GM18858 (cell line): ENCODE results near the gene NT5C1A.

Experiments used
- ATAC-seq: cut with Tn5 transposase; IDR thresholded peaks from one replicate; pipeline ENCODE4 v1.9.1; 2021; ENCODE audit not compliant: unreplicated experiment

NT5C1A gene

DNA sequence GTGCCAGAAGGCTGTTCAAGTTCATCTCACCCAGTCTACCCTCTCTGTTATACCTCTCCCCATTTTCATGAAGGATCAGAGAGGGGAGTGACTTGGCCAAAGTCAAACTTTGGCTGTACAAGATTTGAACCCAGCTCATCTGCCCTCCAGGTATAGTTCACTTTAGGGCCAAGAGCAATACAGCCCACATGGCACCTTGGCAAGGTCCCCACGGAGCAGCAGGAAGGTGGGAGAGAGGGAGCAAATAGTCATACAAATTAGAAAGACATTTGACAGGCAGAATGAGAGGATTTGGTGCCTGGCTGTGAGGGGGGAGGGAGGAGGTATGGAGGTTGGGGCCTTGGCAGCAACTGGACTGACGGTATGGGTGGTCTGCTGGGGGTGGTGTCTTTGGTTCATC lies 18.3 kb upstream of the NT5C1A start:
- no peak for ATAC-seq

DNA sequence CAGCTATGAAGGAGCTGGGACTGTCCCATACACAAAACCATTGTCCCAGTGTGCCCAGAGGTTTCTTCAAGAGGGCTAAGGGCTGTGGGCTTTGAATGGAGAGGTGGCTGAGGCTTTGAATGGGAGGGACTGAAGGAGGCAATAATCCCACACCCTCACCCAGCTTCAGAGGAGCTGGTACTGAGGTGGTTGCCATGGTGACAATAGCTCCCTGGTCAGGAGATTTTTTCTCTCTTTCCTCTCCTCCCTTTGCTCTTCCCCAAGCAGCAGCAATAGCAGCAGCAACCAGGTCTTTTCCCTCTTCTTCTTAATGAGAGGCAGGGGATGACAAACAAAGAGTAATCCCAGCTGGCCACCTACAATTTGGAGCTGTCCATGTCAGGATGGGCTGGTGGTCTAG lies 17.7 kb upstream of the NT5C1A start:
- no peak for ATAC-seq

DNA sequence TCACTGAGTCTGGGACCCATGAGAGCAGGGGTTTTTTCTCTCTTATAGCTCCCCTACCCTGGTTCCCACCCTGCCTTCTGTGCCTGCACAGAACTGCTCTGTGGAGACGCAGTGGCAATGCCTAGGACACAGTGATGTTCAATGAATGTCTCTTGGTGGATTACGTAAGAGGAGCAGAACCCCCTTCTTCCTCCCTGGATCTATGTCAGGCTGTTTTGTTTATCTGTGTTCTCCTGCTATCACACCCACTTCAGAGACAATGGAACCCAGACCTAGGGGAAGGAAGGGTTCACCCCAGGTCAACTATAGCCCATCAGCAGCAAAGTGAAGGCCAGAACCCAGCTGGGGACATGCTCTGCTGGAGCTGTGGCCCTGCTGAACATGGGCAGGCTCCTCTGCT lies 17.3 kb upstream of the NT5C1A start:
- no peak for ATAC-seq

DNA sequence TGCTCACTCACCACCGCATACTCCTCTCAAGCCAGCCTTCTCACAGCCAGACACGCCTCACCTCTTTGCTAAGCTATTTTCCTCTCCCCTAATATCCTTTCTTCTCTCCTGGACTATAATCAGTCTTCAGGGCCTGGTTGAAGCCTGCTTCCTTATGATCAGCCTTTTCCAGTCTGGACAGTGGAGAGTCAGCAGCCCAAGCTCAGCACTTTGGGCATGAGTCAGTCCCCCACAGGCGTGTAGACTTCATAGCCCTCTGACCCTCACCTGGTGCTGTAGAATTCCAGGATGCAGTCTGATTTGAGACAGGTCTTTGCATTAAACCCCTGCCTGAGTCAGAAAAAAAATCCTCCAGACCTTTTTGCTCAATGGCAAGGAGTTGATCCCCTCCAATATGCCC lies 16.8 kb upstream of the NT5C1A start:
- ATAC-seq, result no peak

DNA sequence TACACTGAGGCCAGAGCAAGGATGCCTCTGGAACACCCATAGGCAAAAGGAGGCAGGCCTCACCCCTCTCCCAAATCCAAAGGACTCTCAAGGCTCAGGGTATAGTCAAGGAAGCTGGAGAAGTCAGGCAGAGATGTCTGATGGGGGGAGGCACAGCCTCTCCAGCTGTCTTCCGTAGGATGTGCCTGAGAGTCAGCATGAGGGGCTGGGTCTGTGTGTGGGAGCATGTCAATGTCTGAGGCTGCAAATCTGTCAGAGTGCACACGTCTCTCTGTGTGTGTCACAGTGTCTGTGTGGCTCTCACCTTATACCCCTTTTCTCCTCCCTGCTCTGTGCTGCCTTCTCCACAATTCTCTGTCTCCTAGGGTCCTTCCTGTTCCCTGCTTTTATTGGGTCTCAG lies 15.3 kb upstream of the NT5C1A start:
- no peak for ATAC-seq

DNA sequence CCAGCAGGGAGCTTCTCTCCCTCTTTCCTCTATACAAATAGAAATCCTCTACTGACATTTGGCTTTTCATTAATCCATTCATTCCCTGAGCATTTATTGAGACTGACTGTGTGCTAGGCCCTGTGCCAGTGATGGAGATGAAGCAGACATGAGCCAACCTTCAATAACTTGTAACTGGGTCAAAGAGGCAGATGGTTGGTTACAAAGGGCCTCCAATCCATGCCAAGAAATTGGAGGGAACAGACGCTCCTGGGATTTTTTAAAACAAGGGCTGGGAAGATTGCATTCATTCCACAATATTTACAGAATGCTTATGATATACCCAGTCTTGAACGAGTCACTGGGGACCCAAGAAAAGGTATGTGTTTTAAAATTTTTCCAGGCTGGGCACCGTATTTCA lies 13.2 kb upstream of the NT5C1A start:
- ATAC-seq, result no peak

DNA sequence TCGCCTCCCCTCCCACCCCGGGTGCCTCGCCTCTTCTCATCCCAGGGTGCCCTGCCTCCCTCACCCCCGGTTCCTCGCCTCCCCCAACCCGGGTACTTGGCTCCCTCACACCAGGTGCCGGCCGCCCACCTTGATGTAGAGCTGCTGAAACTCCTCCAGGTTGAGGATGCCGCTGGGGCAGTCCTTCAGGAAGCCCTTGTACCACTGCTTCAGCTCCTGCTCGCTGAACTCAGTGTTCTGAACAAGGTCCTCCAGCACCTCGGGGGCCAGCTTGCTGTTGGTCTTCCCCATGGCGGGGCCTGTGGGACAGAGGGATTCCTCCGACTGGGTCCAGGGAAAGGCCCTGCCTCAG lies 12.4 kb upstream of the NT5C1A start:
- ATAC-seq, result no peak

DNA sequence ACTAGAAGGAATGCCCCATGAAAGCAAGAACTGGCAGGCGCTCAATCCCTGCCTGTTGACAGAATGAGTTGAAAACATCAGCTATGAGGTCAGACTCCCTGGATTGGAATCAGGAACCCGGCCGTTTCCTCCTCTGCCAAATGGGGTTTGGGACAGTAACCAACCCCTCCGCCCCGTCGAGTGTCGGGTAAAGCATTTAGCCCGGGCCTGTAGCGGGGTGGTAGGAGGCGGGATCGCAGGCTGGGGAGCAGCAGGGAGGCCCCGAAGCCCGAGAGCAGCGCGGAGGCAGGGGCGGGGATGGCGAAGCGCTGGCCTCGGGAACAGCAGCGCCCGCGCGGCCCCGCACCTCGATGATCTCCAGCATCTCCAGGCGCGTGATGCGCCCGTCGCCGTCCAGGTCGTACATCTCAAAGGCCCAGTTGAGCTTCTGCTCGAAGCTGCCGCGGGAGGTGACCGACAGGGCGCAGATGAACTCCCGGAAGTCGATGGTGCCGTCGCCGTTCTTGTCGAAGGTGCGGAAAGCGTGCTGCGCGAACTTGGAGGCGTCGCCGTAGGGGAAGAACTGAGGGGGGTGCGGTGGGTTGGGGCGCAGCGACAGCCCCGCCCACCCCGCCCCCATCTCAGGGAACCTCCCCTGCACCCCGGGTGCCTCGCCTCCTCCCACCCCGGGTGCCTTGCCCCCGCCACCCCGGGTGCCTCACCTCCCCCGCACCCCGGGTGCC lies 11.8 kb upstream of the NT5C1A start:
- no peak for ATAC-seq

DNA sequence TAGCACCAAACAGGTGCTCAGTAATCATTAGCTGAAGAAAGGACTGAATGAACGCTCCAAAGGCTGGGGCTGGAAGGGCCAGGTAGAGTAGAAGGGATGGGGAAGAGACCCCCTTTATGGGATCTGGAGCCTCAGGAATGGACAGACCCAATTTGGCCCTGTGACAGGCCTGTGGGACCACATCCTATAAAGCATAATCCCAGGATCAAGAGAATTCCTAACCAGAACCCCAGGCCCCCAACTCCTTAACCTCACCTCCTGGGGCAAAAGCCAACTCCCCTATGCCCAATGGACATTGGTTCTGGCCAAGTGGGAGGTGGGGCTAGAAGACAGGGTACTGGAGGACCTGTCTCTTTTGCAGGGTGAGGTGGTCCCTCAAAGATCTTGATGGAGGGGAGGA lies 10.1 kb upstream of the NT5C1A start:
- no peak for ATAC-seq

DNA sequence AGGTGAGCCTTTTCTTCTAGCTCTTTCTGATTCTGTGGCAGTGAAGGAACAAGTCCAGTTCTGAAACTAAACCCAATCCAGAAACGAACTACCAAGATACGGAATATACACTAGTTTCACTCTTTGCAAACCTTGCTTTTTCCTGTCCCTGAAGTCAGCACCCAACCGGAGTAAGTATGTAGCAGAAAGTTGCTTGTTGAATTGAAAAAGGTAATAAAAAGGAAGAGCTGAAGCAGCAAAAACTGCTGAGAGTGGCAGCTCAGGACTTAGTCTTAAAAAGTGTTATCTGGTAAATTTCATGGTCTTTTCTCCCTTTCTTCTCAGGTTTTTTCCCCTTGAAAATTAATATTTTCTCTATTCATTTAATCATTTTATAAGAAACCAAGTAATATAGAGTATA lies 9.4 kb upstream of the NT5C1A start:
- no peak for ATAC-seq

DNA sequence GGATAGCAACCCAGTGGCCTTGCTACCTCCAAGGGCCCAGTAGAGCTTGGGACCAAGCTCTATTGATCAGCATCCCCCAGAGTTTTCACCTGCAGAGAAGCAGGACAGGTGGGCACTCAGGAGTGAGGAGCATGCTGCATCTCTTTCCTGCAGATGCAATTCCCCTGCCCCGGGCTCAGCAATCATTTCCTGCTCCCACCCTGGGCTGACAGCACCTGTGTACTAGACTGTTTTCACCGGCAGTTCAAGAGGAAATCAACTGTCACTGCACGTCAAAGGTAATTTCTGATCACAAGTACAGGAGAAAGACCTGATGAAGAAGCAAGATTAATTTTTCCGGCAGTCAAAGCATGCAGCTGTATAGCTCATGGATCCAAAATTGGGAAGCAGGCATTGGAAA lies 8.8 kb upstream of the NT5C1A start:
- ATAC-seq, result no peak

DNA sequence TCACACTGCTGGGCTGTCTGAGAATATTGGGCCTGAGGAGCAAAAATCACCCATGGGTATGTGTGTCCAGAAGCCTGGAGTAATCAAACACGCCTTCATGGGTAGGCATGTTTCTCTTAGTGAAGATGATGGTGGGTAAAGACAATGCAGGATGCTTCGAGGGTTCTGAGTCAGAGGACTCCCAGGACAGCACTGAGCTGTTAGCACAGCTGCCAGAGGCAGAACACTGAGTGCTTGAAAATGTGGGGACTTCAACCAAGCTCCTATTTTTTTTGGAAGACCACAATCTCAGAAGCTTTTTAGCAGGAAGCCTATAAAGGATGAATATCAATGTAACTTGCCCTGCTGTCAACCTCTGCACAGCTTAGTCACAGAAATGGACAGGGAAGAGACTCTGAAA lies 7.9 kb upstream of the NT5C1A start:
- ATAC-seq, result no peak

DNA sequence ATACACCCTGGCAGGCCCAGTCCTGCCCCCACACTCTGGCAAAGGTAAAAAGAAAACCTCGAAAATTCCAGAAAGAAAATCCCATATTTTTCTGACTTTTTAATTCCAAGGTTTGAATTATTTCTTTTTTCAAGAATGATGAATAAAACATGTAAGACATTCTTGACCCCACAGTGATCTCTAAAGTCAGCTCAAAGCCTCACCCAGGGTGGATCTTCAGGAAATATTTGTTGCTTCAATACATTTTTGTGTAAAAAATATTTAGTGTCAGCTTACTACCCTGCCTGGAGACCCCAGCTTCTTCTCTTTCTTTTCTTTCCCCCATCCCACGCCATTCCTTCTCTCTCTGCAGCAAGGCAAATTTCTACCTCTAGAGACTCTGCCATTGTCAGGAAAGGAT lies 7.0 kb upstream of the NT5C1A start:
- no peak for ATAC-seq

DNA sequence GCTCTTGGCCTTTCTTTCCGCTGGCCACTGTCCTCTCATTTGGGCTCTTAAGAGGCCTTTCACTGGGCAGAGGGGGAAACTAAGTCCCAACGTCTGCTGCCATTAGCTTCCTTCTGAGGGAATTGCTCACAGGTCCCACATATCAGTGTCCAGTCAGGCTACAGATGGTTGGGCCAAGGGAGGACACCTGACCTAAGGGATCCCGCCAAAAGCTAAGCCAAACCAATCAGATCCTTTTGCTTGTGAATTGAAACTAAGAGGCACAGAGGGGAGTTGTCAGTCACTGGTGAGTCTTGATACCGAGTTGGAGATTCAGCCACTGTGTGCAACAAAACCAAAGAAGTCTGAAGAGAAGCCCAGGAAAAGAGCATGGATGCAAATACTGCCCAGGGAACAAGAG lies 5.7 kb upstream of the NT5C1A start:
- ATAC-seq, result no peak

DNA sequence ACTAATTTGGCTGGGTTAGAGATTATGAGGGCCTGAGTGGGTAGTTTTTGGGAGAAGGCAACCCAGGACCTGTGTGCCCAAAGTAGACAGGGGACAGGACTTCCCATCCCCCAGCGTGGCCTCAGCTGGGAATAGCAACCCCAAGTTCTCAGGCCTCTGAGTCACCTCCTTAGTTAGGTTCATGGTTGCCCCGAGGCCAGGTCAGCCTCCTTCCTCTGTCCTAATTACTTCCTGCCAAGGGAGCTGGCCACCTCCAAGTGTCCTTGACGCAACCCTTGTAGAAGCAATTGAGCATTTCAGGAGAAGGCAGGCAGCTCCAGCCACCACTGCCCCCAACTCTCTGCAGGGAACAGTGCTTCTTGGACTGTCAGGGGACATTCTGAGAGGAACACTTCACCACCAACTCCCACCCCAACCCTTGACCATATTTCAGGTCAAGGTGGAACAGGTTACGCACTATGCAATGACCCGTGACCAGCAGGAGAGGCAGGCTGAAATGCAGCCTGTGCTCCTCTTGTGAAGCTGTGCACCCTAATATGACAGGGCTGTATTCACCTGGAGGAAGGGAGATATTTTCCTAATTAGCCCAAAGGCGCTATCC lies 5.1 kb upstream of the NT5C1A start:
- ATAC-seq, result no peak

DNA sequence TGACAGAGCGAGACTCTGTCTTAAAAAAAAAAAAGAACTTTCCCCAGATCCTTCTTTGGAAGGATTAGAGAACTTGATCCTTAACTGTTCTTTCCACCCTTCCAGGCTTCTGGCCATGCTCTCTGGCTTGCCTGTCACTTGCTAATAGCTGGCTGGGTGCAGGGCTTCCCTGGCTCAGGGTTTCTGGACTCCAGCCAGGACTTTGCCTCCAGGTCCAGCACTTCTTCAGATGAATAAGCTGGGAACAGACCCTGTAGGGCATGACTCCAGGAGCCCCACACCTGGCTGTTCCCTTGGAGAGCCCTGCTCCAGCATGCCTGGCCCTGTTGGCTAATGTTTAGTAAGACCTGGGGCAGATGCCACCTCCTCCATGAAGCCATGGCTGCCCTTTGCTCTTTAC lies 3.3 kb upstream of the NT5C1A start:
- ATAC-seq, result no peak

DNA sequence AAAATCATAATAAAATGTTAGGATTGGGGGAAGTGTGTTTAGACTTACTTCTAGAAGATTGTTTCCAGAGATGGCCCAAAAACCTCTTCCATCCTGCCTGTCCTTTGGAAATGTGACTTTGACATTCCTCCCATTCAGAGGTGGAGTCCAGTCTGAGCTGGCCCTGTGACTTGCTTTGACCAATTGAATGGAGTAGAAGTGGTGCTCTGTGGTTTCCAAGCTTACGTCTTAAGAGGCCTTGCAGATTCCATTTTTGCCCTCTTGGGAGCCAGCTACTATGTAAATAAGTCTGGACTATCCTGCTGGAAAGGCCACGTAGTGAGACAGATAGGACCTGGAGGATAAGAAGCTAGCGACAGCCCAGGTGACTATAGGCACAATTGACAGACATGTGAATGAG lies 1.3 kb upstream of the NT5C1A start:
- ATAC-seq, result no peak

DNA sequence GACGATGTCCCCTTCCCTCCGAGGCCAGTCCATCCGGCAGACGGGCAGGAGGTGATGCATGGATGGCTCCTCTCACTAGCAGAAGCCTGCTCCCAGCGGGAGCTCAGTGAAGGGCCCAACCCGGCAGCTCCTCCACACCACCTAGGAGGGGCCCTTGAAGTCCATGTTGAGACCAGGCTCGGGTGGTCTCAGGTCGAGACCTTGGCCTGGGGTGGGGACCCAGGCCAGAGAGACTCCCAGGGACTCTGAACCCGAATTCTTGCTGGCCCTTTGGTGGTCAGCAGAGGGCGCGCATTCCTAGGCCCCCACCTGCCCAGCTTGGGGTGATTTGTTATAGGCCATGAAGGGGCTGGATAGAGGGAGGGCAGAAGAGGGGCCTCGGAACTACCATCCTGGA lies 642 bp upstream of the NT5C1A start:
- ATAC-seq, result no peak

DNA sequence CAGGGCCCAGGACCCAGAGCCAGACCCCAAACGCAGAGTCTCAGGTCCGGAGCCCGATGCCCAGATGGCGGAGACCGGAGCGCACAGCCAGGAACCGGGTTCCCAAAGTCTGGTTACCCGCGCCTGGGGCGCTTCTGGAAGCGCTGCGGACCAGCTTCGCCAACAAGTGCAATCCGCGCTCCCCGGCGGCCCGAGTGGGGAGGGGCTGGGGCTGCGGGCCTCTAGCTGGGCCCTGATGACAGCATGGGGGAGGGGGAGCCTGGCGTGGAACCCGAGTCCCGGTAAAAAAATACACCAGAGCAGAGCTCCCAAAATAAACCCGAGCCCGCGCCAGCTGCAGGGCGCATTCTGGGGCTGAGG lies 494 bp downstream of the NT5C1A start:
- ATAC-seq, result no peak

DNA sequence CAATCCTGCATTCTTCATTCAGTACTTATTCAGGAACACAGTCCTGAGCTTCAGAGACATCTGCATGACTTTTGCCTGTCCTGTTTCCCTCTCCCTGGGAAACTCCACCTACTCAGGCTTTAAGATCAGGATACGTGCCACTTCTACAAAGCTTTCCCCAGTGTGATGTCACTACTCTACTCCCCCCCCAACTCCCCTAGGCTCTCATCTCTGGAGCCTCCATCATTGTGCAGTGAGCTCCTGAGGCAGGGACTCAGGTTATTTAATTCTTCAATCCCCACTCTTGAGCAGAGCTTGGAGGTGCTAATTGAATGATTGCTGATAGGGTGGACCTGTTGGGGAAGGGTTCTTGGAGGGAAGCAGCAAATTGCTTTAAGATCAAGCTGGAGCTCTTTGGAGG lies 1.2 kb downstream of the NT5C1A start:
- ATAC-seq, result no peak

DNA sequence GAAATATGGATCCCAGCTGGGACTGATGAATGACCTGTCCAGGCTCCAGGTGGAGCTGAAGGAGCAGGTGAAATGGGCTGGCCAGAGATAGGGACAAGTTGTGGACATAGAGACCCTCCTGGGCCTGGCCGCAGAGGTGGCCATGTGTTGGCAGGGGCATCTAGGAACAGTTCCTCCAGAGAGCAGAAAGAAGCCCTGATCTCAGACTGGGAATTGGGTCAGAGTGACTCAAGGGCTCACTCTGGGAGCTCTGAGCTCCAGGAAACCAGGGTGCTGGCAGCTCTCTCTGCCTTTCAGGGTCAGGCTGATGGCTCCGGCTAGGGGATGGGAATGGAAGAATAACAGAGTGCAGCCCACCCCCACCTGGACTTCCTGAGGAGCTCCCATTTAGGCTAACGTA lies 3.0 kb downstream of the NT5C1A start:
- no peak for ATAC-seq

DNA sequence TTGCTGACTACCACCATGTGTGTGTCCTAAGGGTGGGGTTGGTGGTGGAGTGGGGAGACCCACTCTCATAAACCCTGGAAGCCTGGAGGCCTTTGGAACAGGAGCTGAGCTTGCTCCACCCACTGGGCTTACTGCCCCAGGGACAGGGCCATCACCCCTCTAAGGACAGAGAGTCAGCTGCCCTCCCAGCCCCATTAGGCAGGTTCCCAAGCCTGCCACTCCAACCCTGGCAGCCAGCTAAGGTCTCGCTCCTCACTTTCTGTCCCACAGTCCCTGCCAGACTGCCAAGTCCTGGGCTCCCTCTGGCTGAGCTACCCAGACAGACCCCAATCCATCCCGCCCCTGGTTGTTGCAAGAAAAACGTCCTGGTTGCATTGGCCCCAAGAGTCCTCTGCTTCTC lies 3.8 kb downstream of the NT5C1A start:
- no peak for ATAC-seq

DNA sequence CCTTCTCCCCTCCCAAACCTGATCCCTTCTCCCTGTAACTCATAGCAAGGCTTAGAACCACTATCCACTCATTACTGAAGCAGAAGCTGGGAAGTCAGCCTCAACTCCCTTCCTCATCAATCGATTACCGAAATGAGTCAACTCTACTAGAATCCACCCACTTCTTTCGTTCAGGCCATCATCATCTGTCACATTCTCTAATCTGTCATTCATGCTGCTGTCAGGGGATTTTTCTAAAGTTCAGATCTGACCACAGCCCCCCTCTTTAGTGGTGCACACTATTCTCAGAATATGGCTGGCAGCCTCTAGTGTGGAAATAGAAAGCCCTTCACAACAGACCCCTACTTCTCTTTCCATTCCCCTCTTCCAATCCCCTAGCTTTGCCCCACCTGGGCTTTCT lies 5.1 kb downstream of the NT5C1A start:
- peak; percentile 76 for ATAC-seq
